Astrocyte (in vitro differentiated cells and primary cell): ENCODE results near the gene THYN1. TPM values are rescaled to one million over a fixed set of nuclear protein-coding genes. Genes with fewer than 3 reads are reported as not detected.

Source experiments
- DNase-seq: peaks from one replicate; pipeline ENCODE4 v3.0.0-alpha.2; 2010; ENCODE audit warnings: low read depth
- FAIRE-seq: peaks from 2 replicates; lab custom pipeline; 2011; peaks lifted over from hg19 to GRCh38; lab: Jason Lieb, UNC
- H2AFZ ChIP-seq: 2 replicates; pipeline ENCODE4 v1.6.0; 2012; ENCODE audit warnings: low read depth, low read length, inconsistent platforms
- H3K27ac ChIP-seq: 2 replicates; pipeline ENCODE4 v1.5.1; 2011; ENCODE audit warnings: low read depth, low read length, inconsistent platforms
- H3K27me3 ChIP-seq: 2 replicates; pipeline ENCODE4 v1.6.0; 2011; ENCODE audit warnings: low read length, inconsistent platforms; ENCODE audit not compliant: insufficient read depth
- H3K36me3 ChIP-seq: 2 replicates; pipeline ENCODE4 v1.5.1; 2011; ENCODE audit warnings: low read length, inconsistent platforms; ENCODE audit not compliant: insufficient read depth
- H3K4me1 ChIP-seq: 2 replicates; pipeline ENCODE4 v1.5.1; 2011; ENCODE audit warnings: low read length, inconsistent platforms; ENCODE audit not compliant: insufficient read depth
- H3K4me2 ChIP-seq: 2 replicates; pipeline ENCODE4 v1.6.0; 2012; ENCODE audit warnings: low read length, inconsistent platforms
- H3K4me3 ChIP-seq: 2 replicates; pipeline ENCODE4 v1.5.1; 2011; ENCODE audit warnings: low read depth, mild to moderate bottlenecking, low read length, inconsistent platforms; ENCODE audit not compliant: insufficient read depth
- H3K79me2 ChIP-seq: 2 replicates; pipeline ENCODE4 v1.6.0; 2012; ENCODE audit warnings: mild to moderate bottlenecking, low read length, inconsistent platforms; ENCODE audit not compliant: insufficient read depth
- H3K9ac ChIP-seq: 2 replicates; pipeline ENCODE4 v1.6.0; 2012; ENCODE audit warnings: mild to moderate bottlenecking, low read length, inconsistent platforms
- H3K9me3 ChIP-seq: 2 replicates; pipeline ENCODE4 v1.5.1; 2012; ENCODE audit warnings: low read depth, mild to moderate bottlenecking, low read length, inconsistent platforms; ENCODE audit not compliant: insufficient read depth
- H4K20me1 ChIP-seq: 2 replicates; pipeline ENCODE4 v1.6.0; 2012; ENCODE audit warnings: low read length, inconsistent platforms; ENCODE audit not compliant: insufficient read depth
- H3K27ac Mint-ChIP-seq: one replicate; pipeline ENCODE4 v1.8.0; 2021; ENCODE audit warnings: mild to moderate bottlenecking, mixed read lengths; ENCODE audit not compliant: unreplicated experiment
- H3K27me3 Mint-ChIP-seq: one replicate; pipeline ENCODE4 v1.8.0; 2021; ENCODE audit warnings: low read depth, mixed read lengths; ENCODE audit not compliant: unreplicated experiment
- H3K36me3 Mint-ChIP-seq: one replicate; pipeline ENCODE4 v1.8.0; 2021; ENCODE audit warnings: low read depth, mixed read lengths; ENCODE audit not compliant: unreplicated experiment
- H3K4me1 Mint-ChIP-seq: one replicate; pipeline ENCODE4 v1.8.0; 2021; ENCODE audit warnings: low read depth, mixed read lengths; ENCODE audit not compliant: unreplicated experiment
- H3K4me3 Mint-ChIP-seq: one replicate; pipeline ENCODE4 v1.8.0; 2021; ENCODE audit warnings: mild to moderate bottlenecking, moderate library complexity, mixed read lengths; ENCODE audit not compliant: unreplicated experiment
- H3K9me3 Mint-ChIP-seq: one replicate; pipeline ENCODE4 v1.8.0; 2021; ENCODE audit warnings: mild to moderate bottlenecking, mixed read lengths; ENCODE audit not compliant: unreplicated experiment
- CTCF ChIP-seq: IDR thresholded peaks from 2 replicates; pipeline ENCODE4 v1.5.1; 2011; ENCODE audit warnings: low read depth, mild to moderate bottlenecking, inconsistent platforms, low read length, moderate library complexity; ENCODE audit not compliant: insufficient read depth
- EZH2 ChIP-seq: IDR thresholded peaks from 2 replicates; pipeline ENCODE4 v1.6.1; 2012; ENCODE audit warnings: mild to moderate bottlenecking, low read length, inconsistent platforms; ENCODE audit not compliant: insufficient read depth
- total RNA-seq: library from RNA; stranded (reverse); gene quantifications from 2 replicates; pipeline ENCODE4 v1.2.1, GENCODE V29; 2021

The THYN1 gene
- total RNA-seq, 1 donor from 2014 or later, result 30.5 TPM

DNA sequence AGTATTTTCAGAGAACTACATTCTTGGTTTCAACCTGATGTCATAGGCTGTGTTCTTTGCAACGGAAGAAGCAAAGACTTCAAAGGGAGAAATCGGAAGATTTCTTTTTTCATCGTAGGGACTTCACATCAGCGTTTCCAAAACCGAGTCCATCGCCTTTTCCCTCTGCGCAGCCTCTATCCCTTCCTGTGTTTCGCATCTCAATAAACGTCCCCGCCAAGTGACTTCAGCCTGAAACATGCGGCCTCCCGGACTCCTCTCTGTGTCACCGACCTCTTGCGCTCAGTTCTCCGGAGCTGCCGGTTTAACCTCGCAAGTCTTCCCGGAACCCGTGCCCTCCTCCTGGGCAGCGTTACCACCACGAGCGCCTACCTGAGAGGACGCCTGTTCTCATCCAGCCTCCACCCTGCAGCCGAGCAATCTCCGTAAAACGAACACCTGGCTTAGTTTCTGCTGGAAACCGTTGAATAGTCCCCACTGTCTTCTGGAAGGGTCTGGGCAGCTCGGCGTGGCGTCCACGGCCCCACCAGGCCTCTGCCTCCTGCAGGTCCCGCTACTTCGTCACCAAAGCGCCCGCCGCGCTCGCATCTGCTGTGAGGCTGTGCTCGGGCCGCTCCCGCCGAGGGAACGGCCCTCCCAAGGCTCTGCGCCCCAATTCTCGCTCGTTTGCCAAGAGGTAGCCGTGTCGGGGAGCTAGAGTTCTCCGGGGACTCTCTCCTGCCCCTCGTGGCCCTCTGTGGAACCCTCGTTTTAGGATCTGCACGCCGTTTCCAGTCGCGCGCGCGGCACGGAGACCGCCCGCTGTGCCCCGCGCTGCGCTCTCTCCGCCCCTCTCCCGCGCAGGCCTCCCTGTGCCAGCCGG lies 22.6 kb upstream of the THYN1 start, which contains the start of gene GLB1L3:
Gene GLB1L3 (plus strand): TSS at position 846 of the 862 bp plus-strand sequence. CDS start 362 bp downstream, outside the sequence.
- peaks cover 64% of the 10 kb centered on the region for H3K27me3 Mint-ChIP-seq

GRCh38 chr11:134275188-134275533 lies 22.0 kb upstream of the THYN1 start:
- Histone ChIP-seq H3K4me2 (peak overlapping the region; percentile 81), H3K27me3 (peaks cover 74% of the 10 kb centered on the region), H3K9me3 (peaks cover 7% of the 10 kb centered on the region), H3K4me1 (peaks cover 10% of the 10 kb centered on the region), H2AFZ (no peak overlapping the region), H3K79me2 (no peaks in the 10 kb centered on the region), H4K20me1 (no peaks in the 10 kb centered on the region), H3K9ac (no peak overlapping the region), H3K36me3 (no peaks in the 10 kb centered on the region), H3K27ac (no peak overlapping the region), H3K4me3 (no peak overlapping the region)
- Mint-ChIP-seq H3K4me3 (peak overlapping the region; percentile 86), H3K9me3 (peaks cover 3% of the 10 kb centered on the region), H3K27ac (peak overlapping the region; percentile 75), H3K4me1 (peaks cover 4% of the 10 kb centered on the region), H3K27me3 (peaks cover 66% of the 10 kb centered on the region), H3K36me3 (no peaks in the 10 kb centered on the region)
- DNase-seq (no peak), FAIRE-seq (no peak)
- TF ChIP-seq EZH2, result no peak
- TF ChIP-seq CTCF, result no peak

More for the DNA sequence above, 22.6 kb upstream of the THYN1 start, which contains the start of gene GLB1L3:
- Histone ChIP-seq H3K4me2 (peak within 1 kb of the TSS; percentile 81), H3K36me3 (no peaks in the 10 kb centered on the region), H3K27ac (no peak within 1 kb of the TSS), H3K9ac (no peak within 1 kb of the TSS), H3K27me3 (peaks cover 74% of the 10 kb centered on the region), H4K20me1 (no peaks in the 10 kb centered on the region), H3K4me1 (peaks cover 10% of the 10 kb centered on the region), H3K4me3 (peak within 1 kb of the TSS; percentile 37), H2AFZ (peak within 1 kb of the TSS; percentile 78), H3K79me2 (no peaks in the 10 kb centered on the region), H3K9me3 (peaks cover 7% of the 10 kb centered on the region)
- H3K36me3 Mint-ChIP-seq, result no peaks in the 10 kb centered on the region
- H3K4me3 Mint-ChIP-seq, result peak within 1 kb of the TSS; percentile 86
- DNase-seq (no peak), FAIRE-seq (no peak)
- H3K4me1 Mint-ChIP-seq, result peaks cover 4% of the 10 kb centered on the region
- H3K9me3 Mint-ChIP-seq, result peaks cover 3% of the 10 kb centered on the region
- peak within 1 kb of the TSS; percentile 75 for H3K27ac Mint-ChIP-seq
- TF ChIP-seq EZH2 (no peak), CTCF (no peak)

DNA sequence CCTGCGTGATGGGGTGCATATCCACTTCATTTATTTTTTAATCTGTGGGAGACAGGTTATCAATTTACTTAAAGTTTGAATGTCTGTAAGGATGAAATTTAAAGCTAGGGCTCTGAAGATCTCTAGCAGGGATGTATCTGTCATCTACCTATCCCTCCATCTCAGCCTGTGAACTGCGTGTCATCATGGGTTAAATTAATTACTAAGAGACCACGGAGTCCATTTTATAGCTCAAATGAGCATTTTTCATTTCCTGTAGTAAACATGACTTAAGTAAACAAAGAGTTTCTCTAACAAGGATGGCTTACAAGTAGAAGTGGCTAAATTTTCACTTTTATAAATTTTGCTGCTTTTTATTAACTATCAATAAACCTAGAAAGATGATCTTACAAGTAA lies 20.2 kb upstream of the THYN1 start:
- Histone ChIP-seq H3K9me3 (peaks cover 4% of the 10 kb centered on the region), H3K4me1 (peaks cover 10% of the 10 kb centered on the region), H3K36me3 (no peaks in the 10 kb centered on the region), H4K20me1 (no peaks in the 10 kb centered on the region), H3K4me2 (no peak overlapping the region), H3K27ac (no peak overlapping the region), H2AFZ (no peak overlapping the region), H3K9ac (no peak overlapping the region), H3K4me3 (no peak overlapping the region), H3K27me3 (peaks cover 75% of the 10 kb centered on the region), H3K79me2 (no peaks in the 10 kb centered on the region)
- H3K27me3 Mint-ChIP-seq, result peaks cover 59% of the 10 kb centered on the region
- no peak overlapping the region for H3K4me3 Mint-ChIP-seq
- no peaks in the 10 kb centered on the region for H3K36me3 Mint-ChIP-seq
- peaks cover 4% of the 10 kb centered on the region for H3K4me1 Mint-ChIP-seq
- no peak for FAIRE-seq
- no peak overlapping the region for H3K27ac Mint-ChIP-seq
- DNase-seq, result no peak
- H3K9me3 Mint-ChIP-seq, result peaks cover 3% of the 10 kb centered on the region
- TF ChIP-seq EZH2 (no peak), CTCF (no peak)
